ENCODE data around the gene PALS2. TPM values are rescaled to one million over a fixed set of nuclear protein-coding genes. Genes with fewer than 3 reads are reported as not detected.
A peak's percentile ranks its signal among the peaks of the same experiment; 100 is the strongest.

Gene PALS2, protein sequence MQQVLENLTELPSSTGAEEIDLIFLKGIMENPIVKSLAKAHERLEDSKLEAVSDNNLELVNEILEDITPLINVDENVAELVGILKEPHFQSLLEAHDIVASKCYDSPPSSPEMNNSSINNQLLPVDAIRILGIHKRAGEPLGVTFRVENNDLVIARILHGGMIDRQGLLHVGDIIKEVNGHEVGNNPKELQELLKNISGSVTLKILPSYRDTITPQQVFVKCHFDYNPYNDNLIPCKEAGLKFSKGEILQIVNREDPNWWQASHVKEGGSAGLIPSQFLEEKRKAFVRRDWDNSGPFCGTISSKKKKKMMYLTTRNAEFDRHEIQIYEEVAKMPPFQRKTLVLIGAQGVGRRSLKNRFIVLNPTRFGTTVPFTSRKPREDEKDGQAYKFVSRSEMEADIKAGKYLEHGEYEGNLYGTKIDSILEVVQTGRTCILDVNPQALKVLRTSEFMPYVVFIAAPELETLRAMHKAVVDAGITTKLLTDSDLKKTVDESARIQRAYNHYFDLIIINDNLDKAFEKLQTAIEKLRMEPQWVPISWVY
- total RNA-seq: 10 to 100 TPM; 13.3 to 20.4 TPM

DNA sequence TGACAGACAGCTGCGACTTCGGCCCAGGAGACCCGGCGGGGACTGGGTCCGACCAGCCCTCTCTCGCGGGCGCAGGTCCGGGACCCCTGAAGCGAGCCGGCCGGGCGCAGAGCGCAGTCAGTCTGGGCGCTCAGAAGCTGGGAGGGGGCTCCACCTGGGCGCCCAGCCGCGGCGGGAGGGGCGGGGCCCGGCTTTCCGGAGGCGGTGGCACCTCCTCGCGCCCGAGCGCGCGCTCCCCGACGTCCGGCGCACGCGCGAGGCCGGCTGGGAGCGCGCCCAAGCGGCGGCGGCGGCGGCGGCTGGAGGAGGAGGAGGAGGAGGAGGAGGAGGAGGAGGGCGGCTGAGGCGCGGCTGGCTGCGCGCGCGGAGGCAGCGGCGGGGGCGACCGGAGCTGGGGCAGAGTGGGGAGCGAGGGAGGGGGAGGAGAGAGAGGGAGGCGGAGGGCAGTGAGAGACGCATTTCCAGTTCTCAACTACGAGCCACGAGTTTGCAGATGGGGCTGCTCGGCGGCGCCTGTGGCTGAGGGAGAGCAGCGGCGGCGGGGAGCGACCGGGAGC, at the start of gene PALS2:
PALS2 (plus strand) TSS at position 456 of the 557 bp plus-strand sequence. CDS start 50,216 bp downstream, outside the sequence.
- intact Hi-C loops (cut with DNase I): no loop called here
- peak; percentile 63 for DNase-seq (ENCODE audit: low spot score)
- peak; percentile 12 for TF ChIP-seq POLR2A (IDR thresholded peaks at IDR 0.05)
- TF ChIP-seq, protein P1, sequence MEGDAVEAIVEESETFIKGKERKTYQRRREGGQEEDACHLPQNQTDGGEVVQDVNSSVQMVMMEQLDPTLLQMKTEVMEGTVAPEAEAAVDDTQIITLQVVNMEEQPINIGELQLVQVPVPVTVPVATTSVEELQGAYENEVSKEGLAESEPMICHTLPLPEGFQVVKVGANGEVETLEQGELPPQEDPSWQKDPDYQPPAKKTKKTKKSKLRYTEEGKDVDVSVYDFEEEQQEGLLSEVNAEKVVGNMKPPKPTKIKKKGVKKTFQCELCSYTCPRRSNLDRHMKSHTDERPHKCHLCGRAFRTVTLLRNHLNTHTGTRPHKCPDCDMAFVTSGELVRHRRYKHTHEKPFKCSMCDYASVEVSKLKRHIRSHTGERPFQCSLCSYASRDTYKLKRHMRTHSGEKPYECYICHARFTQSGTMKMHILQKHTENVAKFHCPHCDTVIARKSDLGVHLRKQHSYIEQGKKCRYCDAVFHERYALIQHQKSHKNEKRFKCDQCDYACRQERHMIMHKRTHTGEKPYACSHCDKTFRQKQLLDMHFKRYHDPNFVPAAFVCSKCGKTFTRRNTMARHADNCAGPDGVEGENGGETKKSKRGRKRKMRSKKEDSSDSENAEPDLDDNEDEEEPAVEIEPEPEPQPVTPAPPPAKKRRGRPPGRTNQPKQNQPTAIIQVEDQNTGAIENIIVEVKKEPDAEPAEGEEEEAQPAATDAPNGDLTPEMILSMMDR (IDR thresholded peaks at IDR 0.05): no peak
- peaks cover 4% of the 10 kb centered on the region for H3K4me1 ChIP-seq (replicated peaks)
- no peaks in the 10 kb centered on the region for H3K9me3 ChIP-seq
- WGBS: under 1% methylated on average over 46 of the region's 69 CpGs
- peak within 1 kb of the TSS; percentile 82 to 89 for H3K27ac ChIP-seq
- H3K36me3 ChIP-seq: no peaks in the 10 kb centered on the region
- H3K4me3 ChIP-seq: peak within 1 kb of the TSS; percentile 67 to 77
- H3K27me3 ChIP-seq (replicated peaks; ENCODE audit: insufficient read depth): no peaks in the 10 kb centered on the region

DNA sequence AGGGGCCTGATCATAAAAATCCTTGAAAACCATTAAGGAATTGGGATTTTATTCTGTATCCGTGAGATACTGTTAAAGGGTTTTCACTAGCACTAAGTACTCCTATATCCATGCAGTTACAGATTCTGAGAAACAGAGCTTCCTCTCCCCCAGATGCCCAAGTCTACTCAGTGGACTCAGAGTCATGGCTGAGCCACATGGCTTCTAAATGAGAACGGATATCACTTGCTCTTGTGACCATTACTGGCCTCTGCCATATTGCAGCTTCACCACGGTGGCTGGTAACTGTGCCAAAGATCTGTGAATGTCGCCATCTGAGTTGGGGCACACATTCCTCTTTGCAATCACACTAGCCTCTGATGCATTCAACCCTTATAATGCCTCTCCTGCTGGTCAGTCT, 42.0 kb upstream of the PALS2 start:
- H3K36me3 ChIP-seq: no peaks in the 10 kb centered on the region
- H3K4me3 ChIP-seq: no peak overlapping the region
- TF ChIP-seq, protein P1 (IDR thresholded peaks at IDR 0.05): no peak
- no peak for TF ChIP-seq POLR2AphosphoS5 (IDR thresholded peaks at IDR 0.05)
- no peak for TF ChIP-seq POLR2A (IDR thresholded peaks at IDR 0.05)
- no peaks in the 10 kb centered on the region for H3K4me1 ChIP-seq (replicated peaks)
- no peak overlapping the region for H3K27ac ChIP-seq
- no peaks in the 10 kb centered on the region for H3K9me3 ChIP-seq
- intact Hi-C loops (cut with DNase I): no loop called here
- WGBS: 78% methylated on average over 4 of the region's 4 CpGs
- no peaks in the 10 kb centered on the region for H3K27me3 ChIP-seq (replicated peaks; ENCODE audit: insufficient read depth)
- DNase-seq (ENCODE audit: low spot score): no peak

DNA sequence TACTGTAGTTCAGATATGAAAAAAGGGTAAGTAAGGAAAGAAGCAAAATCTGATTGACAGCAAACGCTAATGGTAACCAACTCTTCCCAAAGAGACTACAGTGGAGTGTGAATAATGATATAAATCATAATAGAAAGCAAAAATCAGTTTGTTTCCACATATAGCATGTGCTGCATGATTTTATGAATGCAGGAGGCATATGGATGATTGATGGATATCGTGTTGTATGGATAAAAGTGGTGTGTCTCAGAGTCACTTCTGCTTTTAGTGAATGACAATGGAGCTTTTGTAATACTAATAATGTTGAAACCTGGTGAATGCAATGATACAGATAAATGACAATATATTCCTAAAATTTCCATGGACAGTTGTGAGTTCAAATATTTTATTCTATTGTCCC, 36.6 kb upstream of the PALS2 start:
- no peak for DNase-seq (ENCODE audit: low spot score)
- TF ChIP-seq, protein P1 (IDR thresholded peaks at IDR 0.05): no peak
- no peak for TF ChIP-seq POLR2A (IDR thresholded peaks at IDR 0.05)
- TF ChIP-seq POLR2AphosphoS5 (IDR thresholded peaks at IDR 0.05): no peak
- 82% methylated on average over 2 of the region's 2 CpGs for WGBS
- Histone ChIP-seq H3K4me1 (replicated peaks) (no peaks in the 10 kb centered on the region), H3K27ac (no peak overlapping the region), H3K36me3 (no peaks in the 10 kb centered on the region), H3K4me3 (no peak overlapping the region), H3K27me3 (replicated peaks; ENCODE audit: insufficient read depth) (no peaks in the 10 kb centered on the region), H3K9me3 (no peaks in the 10 kb centered on the region)
- intact Hi-C loops (cut with DNase I): no loop called here

DNA sequence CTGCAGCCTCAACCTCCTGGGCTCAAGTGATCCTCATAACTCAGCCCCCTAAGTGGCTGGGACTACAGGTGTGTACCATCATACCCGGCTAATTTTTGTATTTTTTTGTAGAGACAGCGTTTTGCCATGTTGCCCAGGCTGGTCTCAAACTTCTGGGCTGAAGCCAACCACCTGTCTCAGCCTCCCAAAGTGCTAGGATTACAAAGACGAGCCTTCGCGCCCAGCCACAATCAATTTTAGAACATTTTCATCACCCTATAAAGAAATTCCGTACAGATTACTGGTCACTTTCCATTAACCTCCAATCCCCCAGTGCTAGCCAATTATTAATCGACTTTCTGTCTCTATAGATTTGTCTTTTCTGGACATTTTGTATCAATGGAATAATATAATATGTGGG, 32.3 kb upstream of the PALS2 start:
- no peaks in the 10 kb centered on the region for H3K36me3 ChIP-seq
- H3K27me3 ChIP-seq (replicated peaks; ENCODE audit: insufficient read depth): no peaks in the 10 kb centered on the region
- TF ChIP-seq, protein P1 (IDR thresholded peaks at IDR 0.05): no peak
- TF ChIP-seq POLR2AphosphoS5 (IDR thresholded peaks at IDR 0.05): no peak
- intact Hi-C loops (cut with DNase I): no loop called here
- WGBS: 74% methylated on average over 7 of the region's 7 CpGs
- DNase-seq (ENCODE audit: low spot score): no peak
- no peaks in the 10 kb centered on the region for H3K4me1 ChIP-seq (replicated peaks)
- no peak overlapping the region for H3K4me3 ChIP-seq
- no peak overlapping the region for H3K27ac ChIP-seq
- H3K9me3 ChIP-seq: no peaks in the 10 kb centered on the region

Measured in prostate gland (tissue), 2 donors.